Stimulated activated CD8-positive, alpha-beta memory T cell treated with anti-CD3 and anti-CD28 coated beads, Interleukin-12 subunit alpha, Interleukin-12 subunit beta, amount 100 ng/mL, for 24 hours (primary cell): ENCODE data around the gene CCDC6.
"Not testable (repeated sequence)": the region's sequence is repeated elsewhere in the genome, so short reads cannot be mapped to it uniquely, and the experiment has no call there.

Experiments used
- DNase-seq: peaks from one replicate; pipeline ENCODE4 v3.0.0-alpha.2; 2020; ENCODE audit errors: extremely low read depth

CCDC6 gene

DNA sequence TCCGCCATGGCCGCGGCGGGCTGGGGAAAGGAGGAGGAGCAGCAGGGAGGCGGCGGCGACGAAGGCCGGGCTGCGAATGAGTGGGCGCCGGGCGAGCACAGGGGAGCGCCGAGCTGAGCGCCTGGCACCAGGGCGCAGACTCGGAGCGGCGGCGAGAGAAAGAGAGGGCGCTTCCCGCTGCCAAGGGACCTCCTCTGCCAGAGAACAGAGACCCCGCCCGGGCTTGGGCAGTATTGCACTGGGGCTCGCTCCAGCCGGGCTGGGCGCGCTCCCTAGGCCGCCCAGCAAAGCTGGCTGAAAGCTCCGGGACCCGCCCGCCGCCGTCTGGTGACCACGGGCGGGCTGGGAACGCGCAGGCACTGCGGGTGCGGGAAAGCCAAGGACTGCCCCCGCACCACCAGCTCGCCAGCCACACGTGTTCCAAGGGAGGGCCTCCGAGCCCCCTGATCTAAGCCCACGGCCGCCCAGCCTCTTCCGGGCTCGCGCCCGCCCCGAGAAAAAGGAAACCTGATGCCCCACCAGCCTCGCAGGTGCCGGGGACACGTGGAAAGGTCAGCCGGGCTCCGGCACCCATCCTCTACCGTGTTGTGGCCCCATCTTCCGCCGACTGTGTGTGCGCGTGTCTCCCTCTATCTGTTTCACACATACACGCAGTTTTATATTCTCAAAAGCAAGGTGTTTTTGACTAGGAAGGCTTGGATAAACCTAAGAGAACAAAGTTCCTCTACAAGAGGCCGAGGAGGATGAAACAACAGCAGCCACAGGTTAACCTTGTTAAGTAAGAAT is at the start of gene CCDC6:
Gene CCDC6, minus strand, starts transcription at position 140 of the 786 bp plus-strand sequence. Its CDS starts 132 bp downstream, at position 8.
- DNase-seq, result peak; percentile 83

DNA sequence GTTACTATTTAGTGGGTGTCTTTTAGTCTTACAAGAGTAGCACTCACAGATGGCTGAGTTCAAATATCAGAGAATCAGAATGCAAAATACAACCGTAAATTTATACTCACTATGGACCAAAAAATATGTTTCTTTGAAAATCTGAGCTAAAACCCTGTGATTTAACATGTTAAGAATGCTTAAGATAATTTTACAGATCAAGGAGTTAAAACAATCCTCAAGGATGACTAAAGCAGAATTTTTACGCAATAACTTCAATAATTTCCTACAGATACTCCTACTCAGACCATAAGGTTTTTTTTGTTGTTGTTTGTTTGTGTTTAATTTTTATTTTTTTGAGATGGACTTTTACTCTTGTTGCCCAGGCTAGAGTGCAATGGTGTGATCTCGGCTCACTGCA is 47.9 kb upstream of the CCDC6 start:
- DNase-seq, result no peak

DNA sequence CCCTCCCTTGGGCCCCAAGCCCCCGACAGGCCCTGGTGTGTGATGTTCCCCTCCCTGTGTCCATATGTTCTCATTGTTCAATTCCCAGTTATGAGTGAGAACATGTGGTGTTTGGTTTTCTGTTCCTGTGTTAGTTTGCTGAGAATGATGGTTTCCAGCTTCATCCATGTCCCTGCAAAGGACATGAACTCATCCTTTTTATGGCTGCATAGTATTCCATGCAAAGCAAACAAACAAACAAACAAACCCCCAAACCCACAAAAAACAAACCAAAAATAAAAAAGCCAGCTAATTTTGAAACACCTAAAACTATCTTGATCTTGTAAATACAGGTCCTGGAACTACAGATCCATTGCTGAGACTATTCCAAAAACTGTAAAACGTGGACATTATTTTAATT is 47.4 kb upstream of the CCDC6 start:
- DNase-seq, result not testable (repeated sequence)

DNA sequence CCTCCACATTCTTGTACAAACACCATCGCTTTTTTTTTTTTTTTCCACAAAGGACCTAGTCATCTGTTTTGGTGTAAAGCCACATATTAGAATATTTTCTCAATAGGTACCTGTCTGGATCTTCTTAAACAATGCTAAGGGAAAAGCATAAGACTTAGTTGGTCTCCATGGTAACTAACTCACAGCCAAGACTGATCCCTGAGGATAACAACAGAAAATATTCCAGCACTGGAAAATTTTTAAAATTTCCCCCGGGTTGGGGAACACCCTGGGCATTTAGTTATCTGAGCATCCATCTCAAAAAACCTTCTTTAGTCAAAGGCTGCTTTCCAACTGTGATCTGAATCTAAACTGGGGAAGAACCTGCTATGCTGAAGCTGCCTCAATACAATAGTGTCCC is 43.7 kb upstream of the CCDC6 start:
- no peak for DNase-seq

DNA sequence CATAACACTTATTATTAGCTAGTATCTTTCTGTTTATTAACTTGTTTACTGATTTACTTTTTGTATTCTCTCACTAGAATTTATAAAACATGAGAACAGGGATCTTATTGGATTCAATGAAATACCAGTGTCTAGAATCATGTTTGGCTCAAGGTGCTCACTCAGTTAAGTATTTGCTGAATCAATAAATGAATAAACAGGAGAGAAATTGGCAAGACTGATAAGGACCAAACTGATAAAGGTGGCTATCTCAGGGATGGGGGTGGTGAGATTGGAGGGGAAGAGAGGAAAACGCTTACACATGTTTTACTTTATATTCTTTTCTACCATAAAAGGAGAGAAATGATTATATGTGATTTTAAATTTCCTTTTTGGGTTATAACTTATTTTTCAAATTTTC is 43.3 kb upstream of the CCDC6 start:
- DNase-seq, result no peak

DNA sequence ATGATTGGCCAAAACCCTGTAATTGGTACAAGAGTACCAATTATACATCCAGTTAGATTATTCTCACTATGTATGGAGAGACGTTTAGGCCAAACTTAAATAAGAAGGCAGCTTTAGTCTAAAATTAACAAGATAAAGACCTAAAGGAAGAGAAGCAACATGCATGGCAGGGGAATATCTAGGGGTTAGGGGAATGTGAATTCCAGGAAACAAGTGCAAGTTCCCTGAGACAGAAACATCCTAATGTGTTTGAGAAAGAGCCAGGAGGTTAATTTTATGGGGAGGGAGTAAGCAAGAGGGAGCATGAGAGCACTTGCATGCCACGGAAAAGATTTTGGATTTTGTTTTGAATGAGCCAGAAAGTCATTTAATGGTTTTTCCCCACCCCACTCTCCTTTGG is 39.6 kb upstream of the CCDC6 start:
- no peak for DNase-seq

DNA sequence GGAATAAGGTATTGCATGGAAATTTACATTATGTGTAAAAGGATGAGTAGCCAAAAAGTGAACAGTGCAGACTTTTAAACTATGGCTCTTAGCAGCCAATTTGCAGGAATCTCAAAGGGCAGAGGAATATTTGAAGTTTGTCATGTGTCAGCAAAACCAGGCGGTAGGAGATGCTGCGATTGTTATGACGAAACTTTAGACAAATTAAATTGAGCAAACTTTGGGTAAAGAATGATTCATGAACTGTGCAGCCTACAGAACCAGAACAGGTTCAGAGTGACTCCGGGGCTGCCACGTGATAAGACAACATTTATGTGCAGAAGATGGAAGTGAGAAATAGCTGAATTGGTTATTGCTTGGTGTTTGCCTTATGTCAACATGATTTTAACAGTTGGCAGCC is 39.2 kb upstream of the CCDC6 start:
- DNase-seq, result no peak

DNA sequence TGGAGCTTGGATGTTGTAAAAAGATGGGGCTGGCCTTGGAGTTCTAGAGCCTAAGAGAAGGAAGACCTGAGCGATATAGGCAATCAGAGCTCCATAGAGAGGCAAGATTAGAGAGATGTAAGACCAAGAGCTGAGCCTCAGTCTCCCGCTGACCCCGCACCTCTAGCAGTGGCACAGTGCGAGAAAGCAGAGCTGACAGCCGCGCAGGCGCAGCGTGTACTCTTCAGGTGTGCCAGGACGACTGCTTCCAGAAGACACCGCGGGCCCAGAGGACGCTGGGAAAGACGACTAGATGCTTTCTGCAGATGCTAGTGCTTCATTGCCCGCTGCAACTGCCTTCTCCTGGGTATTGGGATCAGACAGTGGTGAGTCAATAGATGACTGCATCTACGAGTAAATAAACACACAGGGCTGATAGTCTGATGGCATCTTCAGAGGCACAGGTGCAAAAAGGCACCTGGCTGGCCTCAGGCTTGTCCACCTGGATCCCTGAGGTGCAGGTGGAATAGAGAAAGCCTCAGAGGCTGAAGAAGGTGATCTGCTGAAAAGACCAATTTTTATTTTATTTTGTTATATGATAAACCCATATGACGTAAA is 38.1 kb upstream of the CCDC6 start:
- DNase-seq, result no peak

DNA sequence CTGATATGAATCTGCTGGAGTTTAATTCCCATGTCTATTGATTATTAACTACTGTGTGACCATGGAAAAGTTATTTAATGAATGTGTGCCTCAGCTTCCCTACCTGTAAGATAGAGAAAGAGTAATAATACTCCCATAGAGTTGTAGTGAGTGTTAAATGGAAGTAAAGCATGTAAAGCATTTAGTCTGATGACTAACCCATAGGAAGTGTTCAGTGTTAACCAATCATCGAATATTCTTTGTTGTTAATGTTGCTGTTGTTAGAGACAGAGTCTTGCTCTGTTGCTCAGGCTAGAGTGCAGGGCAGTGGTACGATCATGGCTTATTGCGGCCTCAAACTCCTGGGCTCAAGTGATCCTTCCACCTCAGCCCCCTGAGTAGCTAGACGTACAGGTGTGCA is 36.2 kb upstream of the CCDC6 start:
- no peak for DNase-seq

DNA sequence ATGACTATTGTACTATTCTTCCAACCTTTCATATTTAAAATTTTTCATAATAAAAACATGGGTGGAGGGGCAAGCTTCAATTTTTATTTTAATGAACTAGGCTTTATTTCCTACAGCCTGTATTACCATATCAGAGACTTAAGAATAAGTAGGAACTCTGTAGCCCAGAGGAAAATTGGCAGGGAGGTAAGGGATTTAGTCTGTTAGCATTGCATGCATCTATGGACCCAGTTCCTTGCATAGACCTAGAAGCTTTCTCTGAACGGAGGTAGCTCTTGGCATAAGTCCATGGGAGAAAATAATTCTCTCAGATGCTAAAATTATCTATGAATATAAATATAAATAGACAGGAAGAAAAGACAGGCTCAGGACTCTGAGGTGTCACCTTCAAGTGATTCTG is 31.4 kb upstream of the CCDC6 start:
- no peak for DNase-seq

DNA sequence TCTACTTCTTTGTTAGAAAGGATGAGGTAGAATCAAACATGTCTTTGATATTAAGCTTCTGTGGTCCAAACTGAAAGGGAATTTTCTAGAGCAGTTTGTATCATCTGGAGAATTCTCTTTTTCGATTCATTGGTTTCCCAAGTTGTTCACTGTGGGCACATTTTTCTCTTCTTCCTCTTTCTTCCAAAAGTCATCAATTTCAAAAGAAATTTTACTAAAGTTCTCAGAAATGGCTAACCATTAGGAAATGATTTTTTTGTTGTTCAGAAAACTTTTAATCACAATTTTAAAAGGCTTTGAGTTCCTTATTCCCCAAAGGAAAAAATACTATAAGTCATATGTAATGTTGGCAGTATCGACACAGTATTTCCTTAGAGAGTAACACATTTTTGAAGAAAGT is 28.3 kb upstream of the CCDC6 start:
- no peak for DNase-seq

DNA sequence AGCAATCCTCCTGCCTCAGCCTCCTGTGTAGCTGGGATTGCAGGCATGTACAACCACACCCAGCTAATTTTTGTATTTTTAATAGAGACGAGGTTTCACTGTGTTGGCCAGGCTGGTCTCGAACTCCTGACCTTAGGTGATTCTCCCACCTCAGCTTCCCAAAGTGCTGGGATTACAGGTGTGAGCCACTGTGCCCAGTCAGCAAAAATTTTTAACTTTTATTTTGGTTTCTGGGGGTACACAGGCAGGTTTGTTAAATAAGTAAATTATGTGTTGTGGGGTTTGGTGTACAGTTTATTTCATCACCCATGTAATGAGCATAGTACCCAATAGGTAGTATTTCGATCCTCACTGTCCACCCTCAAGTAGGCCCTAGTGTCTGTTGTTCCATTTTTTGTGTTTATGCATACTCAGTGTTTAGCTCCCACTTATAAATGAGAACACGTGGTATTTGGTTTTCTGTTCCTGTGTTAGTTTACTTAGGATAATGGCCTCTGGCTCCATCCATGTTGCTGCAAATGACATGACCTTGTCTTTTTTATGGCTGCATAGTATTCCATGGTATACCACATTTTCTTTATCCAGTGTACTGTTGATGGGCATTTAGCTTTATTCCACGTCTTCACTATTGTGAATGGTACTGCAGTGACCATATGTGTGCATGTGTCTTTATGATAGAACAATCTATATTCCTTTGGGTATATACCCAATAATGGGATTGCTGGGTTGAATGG is 24.6 kb upstream of the CCDC6 start:
- DNase-seq, result not testable (repeated sequence)

DNA sequence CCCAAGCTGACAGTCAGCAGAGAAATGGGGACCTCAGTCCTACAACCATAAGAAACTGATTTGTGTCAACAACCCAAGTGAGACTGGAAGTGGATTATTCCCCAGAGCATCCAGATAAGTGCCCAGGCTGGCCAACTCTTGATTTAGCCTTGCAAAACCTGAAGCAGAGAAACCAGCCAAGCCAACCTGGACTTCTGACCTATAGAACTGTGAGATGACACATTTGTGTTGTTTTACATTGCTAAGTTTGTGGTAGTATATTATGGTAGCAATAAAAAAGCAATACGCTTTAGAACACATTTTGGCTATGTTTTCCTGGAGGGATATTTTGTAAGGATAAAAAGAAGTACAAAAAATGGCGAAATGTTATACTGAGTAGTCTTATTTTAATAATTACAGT is 19.7 kb upstream of the CCDC6 start:
- DNase-seq, result no peak

DNA sequence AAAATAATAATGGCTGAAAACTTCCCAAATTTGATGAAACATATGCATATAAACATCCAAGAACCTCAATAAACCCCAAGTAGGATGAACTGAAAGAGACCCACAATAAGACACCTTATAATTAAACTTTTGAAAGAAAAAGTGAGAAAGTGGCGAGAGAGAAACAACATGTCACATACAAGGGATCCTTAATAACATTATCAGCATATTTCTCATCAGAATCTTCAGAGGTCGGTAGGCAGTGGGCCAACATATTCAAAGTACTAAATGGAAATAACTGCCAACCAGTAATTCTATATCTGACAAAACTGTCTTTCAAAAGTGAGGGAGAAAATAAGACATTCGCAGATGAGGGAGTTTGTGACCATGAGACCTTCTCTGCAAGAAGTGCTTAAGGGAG is 16.6 kb upstream of the CCDC6 start:
- no peak for DNase-seq

DNA sequence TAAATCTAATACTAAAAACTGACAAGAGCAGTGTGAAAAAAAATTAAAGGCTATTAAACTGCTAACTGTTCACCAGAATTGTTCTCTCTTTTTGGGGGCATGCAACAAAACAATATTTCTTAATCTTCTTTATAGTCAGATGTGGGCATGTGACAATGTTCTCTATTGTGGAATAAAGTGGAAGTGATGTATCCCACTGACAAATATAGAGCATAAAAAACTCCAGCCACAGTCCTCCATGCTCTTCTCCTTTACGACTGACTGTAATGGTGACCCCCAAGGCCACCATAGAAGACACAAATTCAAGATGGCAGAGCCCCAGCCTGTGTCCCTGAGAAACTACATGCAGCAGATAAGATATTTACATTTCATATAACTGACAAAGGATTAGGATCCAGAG is 11.6 kb upstream of the CCDC6 start:
- no peak for DNase-seq

DNA sequence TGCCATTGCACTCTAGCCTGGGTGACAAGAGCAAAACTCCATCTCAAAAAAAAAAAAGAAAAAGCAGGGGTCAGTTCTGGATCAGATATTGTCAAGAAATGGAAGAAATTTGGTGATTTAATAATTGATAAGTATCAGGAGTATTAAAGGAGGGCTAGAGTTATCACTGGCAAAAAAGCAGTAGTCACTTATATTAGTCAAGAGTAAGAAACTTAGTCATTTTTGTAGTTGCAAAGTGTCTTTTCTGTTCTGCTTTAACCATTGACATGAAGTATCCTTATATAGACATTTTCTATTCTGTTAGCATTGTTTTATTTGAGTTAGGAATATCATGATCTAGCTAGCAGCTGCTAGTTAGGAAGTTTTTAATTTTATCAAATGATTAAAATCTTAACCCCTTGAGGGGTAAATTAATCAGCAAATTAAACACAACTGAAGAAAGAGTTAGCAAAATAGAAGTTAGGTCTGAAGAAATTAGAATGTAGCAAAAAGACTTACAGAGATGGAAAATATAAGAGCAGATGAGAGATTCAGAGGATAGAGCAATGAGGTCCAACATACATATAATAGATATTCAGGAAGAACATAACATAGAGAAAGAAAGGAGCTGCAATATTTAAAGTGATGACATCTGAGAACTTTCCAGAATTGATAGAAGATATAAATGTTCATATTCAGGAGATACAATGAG is 7.3 kb upstream of the CCDC6 start:
- no peak for DNase-seq

DNA sequence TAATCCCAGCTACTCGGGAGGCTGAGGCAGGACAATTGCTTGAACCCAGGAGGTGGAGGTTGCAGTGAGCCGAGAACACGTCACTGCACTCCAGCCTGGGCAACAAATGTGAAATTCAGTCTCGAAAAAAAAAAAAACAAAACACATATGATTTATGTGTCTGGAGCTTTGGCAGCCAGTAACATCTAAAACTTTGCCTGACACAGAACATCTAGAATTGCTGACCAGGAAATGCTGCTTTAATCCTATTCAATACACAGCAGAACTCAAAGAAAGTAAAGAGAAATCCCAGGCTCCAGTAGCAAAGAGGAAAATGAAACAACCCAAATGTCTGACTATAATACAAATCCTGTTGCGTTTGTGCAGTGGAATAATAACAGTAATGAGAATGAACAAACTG is 4.5 kb upstream of the CCDC6 start:
- no peak for DNase-seq

DNA sequence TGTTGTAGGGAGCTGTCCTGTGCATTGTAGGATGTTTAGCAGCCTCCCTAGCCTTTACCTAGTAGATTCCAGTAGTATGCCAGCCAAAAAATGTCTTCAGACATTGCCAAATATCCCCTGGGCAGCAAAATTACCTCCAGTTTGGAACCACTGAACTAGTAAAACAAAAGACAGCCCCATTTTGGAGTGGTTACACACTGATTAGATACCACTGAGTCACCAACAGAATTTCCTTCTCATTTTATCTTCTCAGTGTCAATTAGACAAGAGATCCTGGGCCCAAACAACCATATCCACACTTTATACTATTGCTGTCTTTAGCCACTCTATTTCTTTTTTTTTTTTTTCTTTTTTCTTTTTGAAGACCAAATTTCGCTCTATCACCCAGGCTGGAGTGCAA is 3.5 kb upstream of the CCDC6 start:
- DNase-seq, result no peak

DNA sequence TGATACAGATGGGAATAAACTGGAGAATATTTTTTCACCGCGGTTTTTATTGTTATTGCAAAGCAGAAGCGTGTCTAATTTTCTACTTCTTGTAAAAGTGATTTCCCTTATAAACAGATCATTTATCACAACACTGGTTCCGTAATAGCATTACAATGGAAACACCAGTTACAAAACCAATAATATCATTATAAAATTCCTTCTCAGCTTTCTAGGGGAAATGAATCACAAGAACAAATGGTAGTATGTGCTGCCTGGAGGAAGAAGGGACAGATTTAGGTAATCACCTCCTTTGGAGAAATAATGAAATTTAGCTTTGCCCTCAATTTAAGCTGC is 2.4 kb upstream of the CCDC6 start:
- DNase-seq, result no peak

DNA sequence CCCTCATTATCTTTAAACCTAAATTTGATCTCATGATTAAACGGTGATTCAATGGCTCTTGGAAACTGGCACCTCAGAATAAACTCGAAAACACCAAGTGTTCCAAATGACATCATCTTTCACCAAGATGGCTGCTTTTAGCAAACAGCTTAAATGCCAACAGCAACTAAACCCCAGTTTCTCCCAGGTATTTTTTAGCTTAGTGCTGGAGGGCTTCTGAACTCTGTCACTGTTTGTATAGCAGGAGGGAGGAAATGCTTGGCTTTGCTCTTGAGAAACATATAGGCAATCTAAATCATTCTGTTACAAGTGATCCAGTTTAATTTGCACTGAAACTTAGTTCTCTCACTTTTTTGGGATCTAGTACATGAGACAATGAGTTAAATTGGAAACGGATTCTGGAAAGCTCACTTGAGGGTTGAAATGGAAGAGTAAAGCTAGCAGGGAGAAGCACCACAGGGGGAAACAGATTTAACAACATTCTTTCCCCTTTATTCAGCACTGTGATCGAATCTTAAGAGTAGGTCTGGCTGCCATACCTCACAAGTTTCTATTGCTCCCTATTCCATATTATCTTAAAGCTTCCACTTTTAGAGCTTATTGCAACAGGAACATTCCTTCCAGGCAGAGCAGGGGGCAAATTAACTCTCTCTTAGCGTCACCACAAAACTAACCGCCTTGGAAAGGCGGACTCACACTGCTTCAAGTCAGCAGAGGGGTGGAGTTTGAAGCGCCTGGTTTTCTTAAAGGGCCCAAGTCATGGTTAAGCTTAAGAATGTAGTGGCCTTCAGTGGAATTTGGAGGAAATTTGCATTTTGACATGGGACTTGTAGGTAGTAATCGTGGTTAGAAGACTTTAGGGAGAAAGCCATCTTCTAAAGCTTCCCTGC is 1.8 kb upstream of the CCDC6 start:
- no peak for DNase-seq

DNA sequence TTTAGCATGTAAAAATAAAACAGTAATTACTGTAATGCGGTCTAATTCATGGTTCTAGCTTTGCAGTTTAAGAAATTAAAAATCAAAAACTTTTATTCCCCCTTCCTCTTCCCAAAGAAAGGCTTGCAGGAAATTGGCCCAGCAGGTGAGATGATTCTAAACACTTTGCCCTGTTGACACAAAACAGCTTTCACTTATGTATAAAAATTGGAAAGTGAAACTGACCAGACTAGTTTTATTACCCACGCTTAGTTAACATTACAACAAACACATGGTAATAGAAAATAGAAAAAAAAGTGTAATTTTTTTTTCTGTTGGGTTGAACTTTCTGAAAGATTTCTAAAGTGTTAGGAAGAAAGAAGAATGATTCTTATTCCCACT is 1.2 kb upstream of the CCDC6 start:
- no peak for DNase-seq
